Activated CD8-positive, alpha-beta memory T cell treated with anti-CD3 and anti-CD28 coated beads, Interleukin-2, amount 50 U/mL, for 24 hours (primary cell): ENCODE results near the gene CDC5L.

Experiments
- DNase-seq: peaks from one replicate; pipeline ENCODE4 v3.0.0-alpha.2; 2020; ENCODE audit errors: extremely low read depth

CDC5L gene

GRCh38 chr6:44452725-44453124 is 65.2 kb downstream of the CDC5L start:
- no peak for DNase-seq

- no peak for DNase-seq
Measured at GRCh38 chr6:44453146-44453545, 65.6 kb downstream of the CDC5L start.

GRCh38 chr6:44454198-44454597 is 66.7 kb downstream of the CDC5L start:
- DNase-seq, result no peak

GRCh38 chr6:44456070-44456965 is 68.8 kb downstream of the CDC5L start:
- DNase-seq, result no peak

- DNase-seq, result no peak
Measured at GRCh38 chr6:44456966-44457292, 69.4 kb downstream of the CDC5L start.

- DNase-seq, result no peak
Measured at GRCh38 chr6:44457596-44457995, 70.1 kb downstream of the CDC5L start.

- no peak for DNase-seq
Measured at GRCh38 chr6:44458551-44458950, 71.0 kb downstream of the CDC5L start.

- DNase-seq, result no peak
Measured at GRCh38 chr6:44462335-44462734, 74.8 kb downstream of the CDC5L start.

- DNase-seq, result no peak
Measured at GRCh38 chr6:44462797-44463727, 75.6 kb downstream of the CDC5L start.

GRCh38 chr6:44463728-44464450 is 76.4 kb downstream of the CDC5L start:
- no peak for DNase-seq

- DNase-seq, result no peak
Measured at GRCh38 chr6:44464527-44465310, 77.2 kb downstream of the CDC5L start.

GRCh38 chr6:44466955-44467354 is 79.4 kb downstream of the CDC5L start:
- no peak for DNase-seq

- DNase-seq, result no peak
Measured at GRCh38 chr6:44468835-44469234, 81.3 kb downstream of the CDC5L start.

GRCh38 chr6:44470115-44470464 is 82.6 kb downstream of the CDC5L start:
- DNase-seq, result no peak

GRCh38 chr6:44470746-44471145 is 83.2 kb downstream of the CDC5L start:
- DNase-seq, result no peak

- DNase-seq, result no peak
Measured at GRCh38 chr6:44471271-44471981, 83.9 kb downstream of the CDC5L start.

- DNase-seq, result no peak
Measured at GRCh38 chr6:44472250-44472945, 84.9 kb downstream of the CDC5L start.

- no peak for DNase-seq
Measured at GRCh38 chr6:44473393-44474189, 86.1 kb downstream of the CDC5L start.

GRCh38 chr6:44474190-44474631 is 86.7 kb downstream of the CDC5L start:
- DNase-seq, result no peak
